T-cell (primary cell): Measurements from ENCODE around the gene VAV2. TPM values are rescaled to one million over a fixed set of nuclear protein-coding genes. Genes with fewer than 3 reads are reported as not detected.

Experiments used
- ATAC-seq, 4 experiments: fragments of 200-7000 bp in 3 of 4; fragments of 150-1000 bp in 1 of 4; cut with Tn5 transposase; replicated peaks in 1 of 4; 1 replicate in 3 of 4; 2 replicates in 1 of 4; pipeline ENCODE4 v1.10.0; 2021; ENCODE audit warnings: moderate library complexity in 3 of 4, mild to moderate bottlenecking in 2 of 4, moderate number of reproducible peaks in 1 of 4
- CTCF ChIA-PET, 2 donors: fragments of 300-600 bp; sonication (Branson Sonifier 250); formaldehyde crosslinking; loops; one replicate each; lab custom pipeline; 2022; ENCODE audit warnings: antibody characterized with exemption in 2 of 2; lab: Charles Lee
- POLR2A ChIA-PET, 2 donors: fragments of 300-600 bp; sonication (Branson Sonifier 250); formaldehyde crosslinking; loops; one replicate each; lab custom pipeline; 2022; ENCODE audit warnings: antibody characterized with exemption in 2 of 2; lab: Charles Lee
- DNase-seq, 35 experiments: peaks; one replicate each; pipeline versions ENCODE4 v3.0.0 to v3.0.0-alpha.2; 2013 to 2023
- H3K27ac ChIP-seq: one replicate; pipeline ENCODE4 v1.5.1; 2013; ENCODE audit warnings: low read length
- H3K27me3 ChIP-seq, 2 experiments: replicated peaks in 1 of 2; 1 replicate in 1 of 2; 2 replicates in 1 of 2; pipeline versions ENCODE4 v1.6.1 to v1.7.0; 2013; ENCODE audit warnings: low read length in 1 of 2, mixed read lengths in 1 of 2; ENCODE audit not compliant: control insufficient read depth in 2 of 2, insufficient read depth in 2 of 2; ENCODE audit errors: extremely low read depth in 1 of 2
- H3K36me3 ChIP-seq, 2 donors: 1 replicate in 1 of 2; 2 replicates in 1 of 2; pipeline versions ENCODE4 v1.6.1 to v1.7.0; 2013; ENCODE audit warnings: low read length in 1 of 2; ENCODE audit not compliant: control insufficient read depth in 2 of 2, insufficient read depth in 1 of 2; ENCODE audit errors: extremely low read depth in 1 of 2
- H3K4me1 ChIP-seq, 2 experiments: 1 replicate in 1 of 2; 2 replicates in 1 of 2; pipeline versions ENCODE4 v1.6.1 to v1.7.0; 2013; ENCODE audit warnings: low read length in 2 of 2, mixed read lengths in 1 of 2; ENCODE audit not compliant: insufficient read depth in 2 of 2, control insufficient read depth in 1 of 2; ENCODE audit errors: extremely low read depth in 1 of 2
- H3K4me3 ChIP-seq, 2 donors: 1 replicate in 1 of 2; 2 replicates in 1 of 2; pipeline versions ENCODE4 v1.5.1 to v1.7.0; 2013; ENCODE audit warnings: mild to moderate bottlenecking in 2 of 2, low read length in 1 of 2, moderate library complexity in 1 of 2; ENCODE audit not compliant: control insufficient read depth in 1 of 2; ENCODE audit errors: extremely low read depth in 1 of 2
- H3K9me3 ChIP-seq: 2 replicates; pipeline ENCODE4 v1.7.0; 2013
- H3K27ac Mint-ChIP-seq, 2 donors: one replicate each; pipeline ENCODE4 v1.8.0; 2020 to 2021; ENCODE audit warnings: mild to moderate bottlenecking in 2 of 2, mixed read lengths in 2 of 2
- H3K27me3 Mint-ChIP-seq, 2 donors: one replicate each; pipeline ENCODE4 v1.8.0; 2021 to 2022; ENCODE audit warnings: mixed read lengths in 2 of 2
- H3K36me3 Mint-ChIP-seq: one replicate; pipeline ENCODE4 v1.8.0; 2021; ENCODE audit warnings: mixed read lengths
- H3K4me1 Mint-ChIP-seq, 3 donors: one replicate each; pipeline ENCODE4 v1.8.0; 2020 to 2022; ENCODE audit warnings: mixed read lengths in 3 of 3, mild to moderate bottlenecking in 1 of 3
- H3K4me3 Mint-ChIP-seq, 3 donors: one replicate each; pipeline ENCODE4 v1.8.0; 2020 to 2022; ENCODE audit warnings: mild to moderate bottlenecking in 3 of 3, mixed read lengths in 3 of 3, moderate library complexity in 3 of 3
- H3K9me3 Mint-ChIP-seq, 3 donors: one replicate each; pipeline ENCODE4 v1.8.0; 2020 to 2022; ENCODE audit warnings: mixed read lengths in 3 of 3
- WGBS: methylation state at CpG from one replicate; pipeline ENCODE4 v1.1.5; 2013; ENCODE audit warnings: missing lambda C conversion rate; ENCODE audit not compliant: insufficient coverage; 5-methylcytosine and 5-hydroxymethylcytosine counted together
- total RNA-seq, 35 experiments: library from RNA in 6 of 35; stranded (reverse) in 6 of 35; fragments of 120-200 nt in 1 of 35; gene quantifications; one replicate each; pipeline versions ENCODE4 v1.2.1 to v1.2.4 and lab custom pipeline; 2013 to 2026

VAV2 gene
- total RNA-seq, 5 donors from 2014 or later (not counting 1 experiment from before 2014, with no cell fraction given), result 1.2 to 7.5 (median 4.9) TPM

DNA sequence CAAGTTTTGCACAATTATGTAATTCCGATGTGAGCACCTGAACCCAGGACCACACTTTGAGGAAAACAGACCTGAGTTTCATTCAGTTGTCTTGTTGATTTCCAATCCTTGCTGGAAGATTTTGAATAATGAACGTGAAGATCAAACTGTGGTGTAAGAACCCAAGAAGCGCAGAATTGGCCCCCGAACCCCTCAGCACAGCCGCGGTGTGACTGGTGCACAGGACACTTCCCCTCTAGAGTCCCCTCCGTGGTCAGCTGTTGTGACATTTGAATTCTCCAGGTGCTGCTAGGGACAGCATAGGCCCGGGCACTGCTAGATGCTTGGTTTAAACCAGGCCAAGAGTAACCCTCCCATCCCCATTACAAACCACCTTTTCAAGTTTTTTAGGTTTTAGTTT lies 34.9 kb upstream of the VAV2 start:
- Histone ChIP-seq H3K36me3 (peaks cover 3 to 13% of the 10 kb centered on the region in 2 donors), H3K27ac (no peak overlapping the region), H3K4me3 (no peak overlapping the region), H3K27me3 (no peaks in the 10 kb centered on the region), H3K9me3 (no peaks in the 10 kb centered on the region), H3K4me1 (peaks cover 0 to 14% of the 10 kb centered on the region in 2 experiments)
- H3K4me3 Mint-ChIP-seq, result peak overlapping the region; percentile 76 to 78 (median 76)
- H3K27ac Mint-ChIP-seq, result peak overlapping the region in 1 of 2 donors; percentile 48
- peaks cover 12 to 22% (median 16%) of the 10 kb centered on the region in 3 donors for H3K4me1 Mint-ChIP-seq
- H3K36me3 Mint-ChIP-seq, result peaks cover 10% of the 10 kb centered on the region
- WGBS, result 96% methylated on average over 7 of the region's 8 CpGs
- no peaks in the 10 kb centered on the region for H3K9me3 Mint-ChIP-seq
- ChIA-PET POLR2A (no interaction called here), CTCF (interaction anchor here in 1 of 2 donors (1.1 kb wide), 1 partner anchor 40 kb away, joined by 3 read pairs; no protein-coding TSS in a partner anchor)
- ATAC-seq, result no peak
- H3K27me3 Mint-ChIP-seq, result no peaks in the 10 kb centered on the region
- DNase-seq, result no peak

DNA sequence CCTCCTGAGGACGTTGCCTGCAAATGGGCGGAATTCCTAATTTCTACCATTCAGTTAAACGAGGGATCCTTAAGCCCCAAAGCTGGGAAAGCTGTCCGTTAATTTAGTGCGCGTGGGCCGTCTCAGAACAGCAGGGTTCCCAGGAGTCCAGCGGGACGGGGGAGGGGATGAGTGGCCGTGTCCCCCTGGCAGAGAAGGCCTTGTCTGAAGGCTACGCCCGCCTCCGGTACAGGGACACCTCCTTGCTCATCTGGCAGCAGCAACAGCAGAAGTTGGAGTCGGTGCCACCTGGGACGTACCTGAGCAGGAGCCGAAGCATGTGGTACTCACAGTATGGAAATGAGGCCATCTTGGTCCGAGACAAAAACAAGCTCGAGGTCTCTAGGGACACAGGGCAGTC lies 34.5 kb upstream of the VAV2 start:
- ATAC-seq, result no peak
- CTCF ChIA-PET, result interaction anchor here in 1 of 2 donors (1.1 kb wide), 1 partner anchor 40 kb away, joined by 3 read pairs; no protein-coding TSS in a partner anchor

GRCh38 chr9:134025606-134026541 lies 33.8 kb upstream of the VAV2 start:
- Histone ChIP-seq H3K27me3 (no peaks in the 10 kb centered on the region), H3K4me1 (peaks cover 0 to 14% of the 10 kb centered on the region in 2 experiments), H3K36me3 (peaks cover 0 to 9% of the 10 kb centered on the region in 2 donors), H3K9me3 (no peaks in the 10 kb centered on the region), H3K4me3 (peak overlapping the region; percentile 78), H3K27ac (no peak overlapping the region)
- Mint-ChIP-seq H3K4me3 (peak overlapping the region; percentile 76 to 78 (median 76)), H3K9me3 (no peaks in the 10 kb centered on the region), H3K36me3 (peaks cover 6% of the 10 kb centered on the region), H3K4me1 (peaks cover 12 to 22% (median 16%) of the 10 kb centered on the region in 3 donors), H3K27me3 (no peaks in the 10 kb centered on the region), H3K27ac (peak overlapping the region in 1 of 2 donors; percentile 48)
- CTCF ChIA-PET, result interaction anchor here in 1 of 2 donors (0.6 to 1.3 kb wide), 6 partner anchors 9 to 1221 kb away, joined by 3 read pairs; no protein-coding TSS in a partner anchor
- POLR2A ChIA-PET, result interaction anchor here (0.6 kb wide), 2 partner anchors 37 to 131 kb away, joined by 4 read pairs; no protein-coding TSS in a partner anchor
- peak in 32 of 35 experiments; percentile 9 to 63 (median 38) for DNase-seq
- peak; percentile 36 to 58 (median 46) for ATAC-seq
- WGBS, result 17% methylated on average over 64 of the region's 66 CpGs

More for the DNA sequence above, 34.5 kb upstream of the VAV2 start:
- H3K36me3 Mint-ChIP-seq, result peaks cover 10% of the 10 kb centered on the region
- Histone ChIP-seq H3K9me3 (no peaks in the 10 kb centered on the region), H3K4me1 (peaks cover 0 to 14% of the 10 kb centered on the region in 2 experiments), H3K36me3 (peaks cover under 1 to 9% of the 10 kb centered on the region in 2 donors), H3K4me3 (no peak overlapping the region), H3K27ac (no peak overlapping the region), H3K27me3 (no peaks in the 10 kb centered on the region)
- POLR2A ChIA-PET, result no interaction called here
- H3K27ac Mint-ChIP-seq, result no peak overlapping the region
- no peaks in the 10 kb centered on the region for H3K9me3 Mint-ChIP-seq
- no peak for DNase-seq
- no peaks in the 10 kb centered on the region for H3K27me3 Mint-ChIP-seq
- WGBS, result 95% methylated on average over 17 of the region's 18 CpGs
- H3K4me1 Mint-ChIP-seq, result peaks cover 12 to 22% (median 16%) of the 10 kb centered on the region in 3 donors
- peak overlapping the region; percentile 76 to 78 (median 76) for H3K4me3 Mint-ChIP-seq

DNA sequence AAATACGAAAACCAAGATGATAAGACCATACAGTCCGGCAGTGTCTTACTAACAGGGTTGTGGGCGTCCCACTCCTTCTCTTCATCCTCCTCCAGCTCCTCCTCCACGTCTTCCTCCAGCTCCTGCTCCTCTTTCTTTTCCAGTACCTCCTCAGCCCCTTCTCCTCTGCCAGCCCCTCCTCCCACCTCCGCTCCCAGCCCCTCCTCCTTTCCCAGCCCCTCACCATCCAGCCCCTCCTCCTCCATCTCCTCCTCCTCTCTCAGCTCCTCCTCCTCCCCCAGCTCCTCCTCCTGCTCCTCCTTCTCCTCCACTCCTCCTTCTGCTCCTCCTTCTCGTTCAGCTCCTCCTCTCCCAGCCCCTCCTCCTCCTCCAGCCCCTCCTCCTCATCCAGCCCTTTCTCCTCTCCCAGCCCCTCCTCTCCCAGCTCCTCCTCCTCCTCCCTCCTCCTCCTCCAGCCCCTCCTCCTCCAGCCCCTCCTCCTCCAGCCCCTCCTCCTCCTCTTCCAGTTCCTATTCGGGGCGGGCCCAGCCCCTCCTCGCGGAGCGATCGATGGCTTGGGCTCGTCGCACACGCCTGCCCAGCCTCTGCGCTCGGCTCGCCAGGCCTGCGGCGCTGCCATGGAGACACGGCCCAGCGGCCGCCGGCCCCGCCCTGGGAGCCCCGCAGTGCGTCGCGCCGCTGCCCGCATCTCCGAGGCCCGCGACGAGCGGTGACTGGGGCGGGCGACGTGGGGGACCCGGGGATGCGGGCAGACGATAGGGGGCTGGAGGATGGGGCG lies 32.9 kb upstream of the VAV2 start, which contains the start of gene BRD3OS:
BRD3OS (plus strand) TSS at position 654 of the 778 bp plus-strand sequence. CDS start 1,267 bp downstream, outside the sequence.
- peak; percentile 73 to 96 (median 90) for DNase-seq
- Mint-ChIP-seq H3K9me3 (no peaks in the 10 kb centered on the region), H3K27ac (peak within 1 kb of the TSS; percentile 3 to 48), H3K36me3 (peaks cover 4% of the 10 kb centered on the region), H3K4me1 (peaks cover 12 to 22% (median 16%) of the 10 kb centered on the region in 3 donors), H3K4me3 (peak within 1 kb of the TSS; percentile 76 to 78 (median 76)), H3K27me3 (no peaks in the 10 kb centered on the region)
- Histone ChIP-seq H3K4me1 (peaks cover 0 to 14% of the 10 kb centered on the region in 2 experiments), H3K27ac (no peak within 1 kb of the TSS), H3K4me3 (peak within 1 kb of the TSS; percentile 78), H3K27me3 (no peaks in the 10 kb centered on the region), H3K36me3 (peaks cover 0 to 5% of the 10 kb centered on the region in 2 donors), H3K9me3 (no peaks in the 10 kb centered on the region)
- ChIA-PET POLR2A (interaction anchor here (0.6 kb wide), 3 partner anchors 38 to 132 kb away, joined by 4 to 8 read pairs (median 4); no protein-coding TSS in a partner anchor), CTCF (interaction anchor here (0.5 to 1.3 kb wide), 8 partner anchors 8 to 1221 kb away, joined by 3 to 5 read pairs (median 3); partner anchors contain the start of gene RNU6ATAC (in 1 of the 2))
- peak; percentile 84 to 93 (median 90) for ATAC-seq
- WGBS, result under 1% methylated on average over 40 of the region's 43 CpGs

- ATAC-seq (no peak), DNase-seq (no peak)
- H3K9me3 Mint-ChIP-seq, result no peaks in the 10 kb centered on the region
- H3K27me3 Mint-ChIP-seq, result no peaks in the 10 kb centered on the region
- Histone ChIP-seq H3K4me3 (no peak overlapping the region), H3K4me1 (peaks cover 0 to 14% of the 10 kb centered on the region in 2 experiments), H3K36me3 (peaks cover 0 to 5% of the 10 kb centered on the region in 2 donors), H3K9me3 (no peaks in the 10 kb centered on the region), H3K27me3 (peaks cover 0 to 4% of the 10 kb centered on the region in 2 experiments), H3K27ac (no peak overlapping the region)
- peak overlapping the region; percentile 21 to 76 (median 50) for H3K4me3 Mint-ChIP-seq
- WGBS, result 94% methylated on average over 2 of the region's 4 CpGs
- ChIA-PET POLR2A (interaction anchor here in 1 of 2 donors (0.6 kb wide), 1 partner anchor 110 kb away, joined by 8 read pairs; no protein-coding TSS in a partner anchor), CTCF (interaction anchor here (0.5 to 1.3 kb wide), 5 partner anchors 7 to 1104 kb away, joined by 3 to 8 read pairs (median 3); partner anchors contain the start of gene RNU6ATAC (in 1 of the 2))
- H3K27ac Mint-ChIP-seq, result peak overlapping the region; percentile 3 to 39
- peaks cover 12 to 22% (median 16%) of the 10 kb centered on the region in 3 donors for H3K4me1 Mint-ChIP-seq
- peaks cover 4% of the 10 kb centered on the region for H3K36me3 Mint-ChIP-seq
Observed at GRCh38 chr9:134024214-134024792, 32.2 kb upstream of the VAV2 start.
